Stimulated activated naive CD8-positive, alpha-beta T cell treated with anti-CD3 and anti-CD28 coated beads, Interleukin-15, amount 100 ng/mL, for 72 hours (primary cell): ENCODE data around the gene SUMO4.
A peak's percentile ranks its signal among the peaks of the same experiment; 100 is the strongest.
"Not testable (repeated sequence)": the region's sequence is repeated elsewhere in the genome, so short reads cannot be mapped to it uniquely, and the experiment has no call there.

ENCODE experiments used
- ATAC-seq: fragments of 150-1000 bp; cut with Tn5 transposase; 2 replicates; pipeline ENCODE4 v1.10.0; 2021; ENCODE audit warnings: mild to moderate bottlenecking, moderate library complexity
- DNase-seq, 2 donors: peaks; one replicate each; pipeline ENCODE4 v3.0.0; 2021 to 2022
- H3K27ac Mint-ChIP-seq, 2 donors: one replicate each; pipeline ENCODE4 v1.8.0; 2022; ENCODE audit warnings: mild to moderate bottlenecking in 2 of 2, mixed read lengths in 2 of 2, moderate library complexity in 2 of 2
- H3K27me3 Mint-ChIP-seq: one replicate; pipeline ENCODE4 v1.8.0; 2022; ENCODE audit warnings: mixed read lengths
- H3K4me1 Mint-ChIP-seq: one replicate; pipeline ENCODE4 v1.8.0; 2022; ENCODE audit warnings: mild to moderate bottlenecking, mixed read lengths
- H3K4me3 Mint-ChIP-seq, 2 donors: one replicate each; pipeline ENCODE4 v1.8.0; 2022; ENCODE audit warnings: mild to moderate bottlenecking in 2 of 2, mixed read lengths in 2 of 2, moderate library complexity in 1 of 2
- H3K9me3 Mint-ChIP-seq, 2 donors: one replicate each; pipeline ENCODE4 v1.8.0; 2022; ENCODE audit warnings: mixed read lengths in 2 of 2

SUMO4 gene

GRCh38 chr6:149436647-149437046 is 36.6 kb downstream of the SUMO4 start:
- ATAC-seq (no peak), DNase-seq (no peak)
- H3K27ac Mint-ChIP-seq, result no peak overlapping the region
- no peaks in the 10 kb centered on the region for H3K9me3 Mint-ChIP-seq
- no peak overlapping the region for H3K4me3 Mint-ChIP-seq
- no peaks in the 10 kb centered on the region for H3K27me3 Mint-ChIP-seq
- peaks cover 28% of the 10 kb centered on the region for H3K4me1 Mint-ChIP-seq

GRCh38 chr6:149437212-149437611 is 37.1 kb downstream of the SUMO4 start:
- peaks cover 22% of the 10 kb centered on the region for H3K4me1 Mint-ChIP-seq
- no peaks in the 10 kb centered on the region for H3K27me3 Mint-ChIP-seq
- no peak overlapping the region for H3K27ac Mint-ChIP-seq
- ATAC-seq (peak; percentile 63), DNase-seq (no peak)
- H3K4me3 Mint-ChIP-seq, result no peak overlapping the region
- no peaks in the 10 kb centered on the region for H3K9me3 Mint-ChIP-seq

- DNase-seq (no peak), ATAC-seq (peak; percentile 65)
- Mint-ChIP-seq H3K4me3 (no peak overlapping the region), H3K27ac (no peak overlapping the region), H3K9me3 (no peaks in the 10 kb centered on the region), H3K4me1 (peaks cover 29% of the 10 kb centered on the region), H3K27me3 (no peaks in the 10 kb centered on the region)
Observed at GRCh38 chr6:149438855-149439254, 38.8 kb downstream of the SUMO4 start.

DNA sequence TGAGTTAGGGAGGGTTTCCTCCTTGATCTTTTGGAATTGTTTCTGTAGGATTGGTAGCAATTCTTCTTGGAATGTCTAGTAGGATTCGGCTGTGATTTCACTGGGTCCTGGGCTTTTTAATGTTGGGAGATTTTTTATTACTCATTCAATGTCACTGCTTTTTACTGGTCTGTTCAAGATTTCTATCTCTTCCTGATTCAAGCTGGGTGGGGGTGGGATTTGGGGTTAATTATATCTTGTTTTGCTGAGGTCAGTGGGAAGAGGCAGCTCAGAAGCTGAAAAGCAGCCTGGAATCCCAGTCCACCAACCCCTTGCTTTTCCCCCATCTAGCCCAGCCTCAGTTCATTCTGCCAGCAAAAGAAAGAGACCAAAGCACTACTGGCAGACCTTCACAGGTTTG is 39.6 kb downstream of the SUMO4 start:
- H3K9me3 Mint-ChIP-seq, result no peaks in the 10 kb centered on the region
- H3K4me3 Mint-ChIP-seq, result no peak overlapping the region
- no peaks in the 10 kb centered on the region for H3K27me3 Mint-ChIP-seq
- H3K27ac Mint-ChIP-seq, result peak overlapping the region; percentile 48 to 55
- no peak for DNase-seq
- ATAC-seq, result no peak
- peaks cover 29% of the 10 kb centered on the region for H3K4me1 Mint-ChIP-seq

GRCh38 chr6:149440735-149441671 is 40.9 kb downstream of the SUMO4 start:
- peaks cover 40% of the 10 kb centered on the region for H3K4me1 Mint-ChIP-seq

DNA sequence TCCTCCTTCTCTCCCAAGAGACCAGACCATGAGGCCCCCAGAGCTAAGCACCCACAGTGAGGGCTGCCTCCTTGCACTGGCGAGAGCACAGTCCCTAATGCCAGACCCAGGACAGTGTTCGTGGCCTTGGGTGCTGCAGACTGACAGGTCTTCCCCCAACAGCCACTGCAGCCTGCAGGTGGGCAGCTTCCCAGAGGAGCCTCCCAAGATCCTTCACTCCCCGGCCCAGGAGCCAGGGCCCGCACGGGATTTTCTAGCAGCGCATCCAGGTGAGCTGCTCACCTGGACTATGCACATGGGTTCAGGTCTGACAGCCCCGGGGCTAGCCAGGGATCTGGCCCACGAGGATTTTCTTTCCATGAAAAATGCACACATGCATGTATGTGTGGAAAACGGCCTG is 41.7 kb downstream of the SUMO4 start:
- no peaks in the 10 kb centered on the region for H3K27me3 Mint-ChIP-seq
- H3K4me1 Mint-ChIP-seq, result peaks cover 48% of the 10 kb centered on the region
- DNase-seq (no peak), ATAC-seq (no peak)
- H3K9me3 Mint-ChIP-seq, result no peaks in the 10 kb centered on the region
- H3K4me3 Mint-ChIP-seq, result no peak overlapping the region
- peak overlapping the region in 1 of 2 donors; percentile 81 for H3K27ac Mint-ChIP-seq

More at GRCh38 chr6:149440735-149441671, 40.9 kb downstream of the SUMO4 start:
- Mint-ChIP-seq H3K4me3 (no peak overlapping the region), H3K27ac (peak overlapping the region in 1 of 2 donors; percentile 81), H3K9me3 (no peaks in the 10 kb centered on the region), H3K27me3 (no peaks in the 10 kb centered on the region)
- ATAC-seq (no peak), DNase-seq (no peak)

GRCh38 chr6:149443411-149444181 is 43.5 kb downstream of the SUMO4 start:
- H3K9me3 Mint-ChIP-seq, result no peaks in the 10 kb centered on the region
- H3K4me1 Mint-ChIP-seq, result peaks cover 44% of the 10 kb centered on the region
- ATAC-seq, result peak; percentile 34
- H3K4me3 Mint-ChIP-seq, result no peak overlapping the region
- peak overlapping the region in 1 of 2 donors; percentile 35 for H3K27ac Mint-ChIP-seq
- DNase-seq, result no peak
- no peaks in the 10 kb centered on the region for H3K27me3 Mint-ChIP-seq

DNA sequence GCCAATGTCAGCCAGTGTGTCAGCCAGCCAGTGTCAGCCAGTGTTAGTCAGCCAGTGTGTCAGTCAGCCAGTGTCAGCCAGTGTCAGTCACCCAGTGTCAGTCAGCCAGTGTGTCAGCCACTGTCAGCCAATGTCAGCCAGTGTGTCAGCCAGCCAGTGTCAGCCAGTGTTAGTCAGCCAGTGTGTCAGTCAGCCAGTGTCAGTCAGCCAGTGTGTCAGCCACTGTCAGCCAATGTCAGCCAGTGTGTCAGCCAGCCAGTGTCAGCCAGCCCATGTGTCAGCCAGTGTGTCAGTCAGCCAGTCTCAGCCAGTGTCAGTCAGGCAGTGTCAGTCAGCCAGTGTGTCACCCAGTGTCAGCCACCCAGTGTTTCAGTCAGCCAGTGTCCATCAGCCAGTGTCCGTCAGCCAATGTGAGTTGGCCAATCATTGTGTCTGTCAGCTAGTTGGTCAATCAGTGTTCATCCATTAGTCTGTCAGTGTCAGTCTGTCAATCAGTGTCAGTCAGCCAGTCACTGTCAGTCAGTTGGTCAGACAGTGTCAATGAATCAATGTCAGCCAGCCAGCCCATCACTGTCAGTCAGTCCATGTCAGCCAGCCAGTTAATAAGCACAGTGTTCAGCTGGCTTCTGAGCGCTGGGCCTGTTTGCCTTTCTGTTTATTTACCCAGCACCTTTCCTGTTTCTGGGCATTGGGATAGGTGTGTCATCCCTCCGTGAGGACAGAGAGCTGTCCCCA is 44.5 kb downstream of the SUMO4 start:
- Mint-ChIP-seq H3K4me1 (peaks cover 39% of the 10 kb centered on the region), H3K27ac (peak overlapping the region in 1 of 2 donors; percentile 45)
- not testable (repeated sequence) for DNase-seq, H3K4me3 Mint-ChIP-seq, H3K9me3 Mint-ChIP-seq, H3K27me3 Mint-ChIP-seq
- ATAC-seq, result peak; percentile 19

DNA sequence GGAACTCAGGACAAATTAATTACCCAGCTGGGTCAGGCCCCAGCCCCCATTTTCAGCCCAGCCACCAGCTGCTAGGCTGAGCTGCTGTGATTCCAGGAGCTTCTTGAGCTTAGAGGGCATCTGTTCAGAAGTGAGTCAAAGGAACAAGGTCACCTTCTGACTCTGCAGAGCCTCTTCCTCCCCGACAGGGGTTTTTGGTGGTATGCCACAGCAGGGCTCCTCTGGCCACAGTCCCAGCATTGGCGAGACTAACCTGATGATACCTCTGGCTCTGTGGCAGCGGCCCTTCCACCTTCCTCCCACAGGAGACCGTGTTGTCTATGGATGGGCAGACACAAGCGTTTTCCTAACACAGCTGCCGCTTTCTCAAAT is 45.0 kb downstream of the SUMO4 start:
- ATAC-seq, result peak; percentile 86
- Mint-ChIP-seq H3K27me3 (no peaks in the 10 kb centered on the region), H3K9me3 (no peaks in the 10 kb centered on the region), H3K4me1 (peaks cover 36% of the 10 kb centered on the region), H3K4me3 (no peak overlapping the region), H3K27ac (peak overlapping the region in 1 of 2 donors; percentile 45)
- peak; percentile 45 to 73 for DNase-seq

DNA sequence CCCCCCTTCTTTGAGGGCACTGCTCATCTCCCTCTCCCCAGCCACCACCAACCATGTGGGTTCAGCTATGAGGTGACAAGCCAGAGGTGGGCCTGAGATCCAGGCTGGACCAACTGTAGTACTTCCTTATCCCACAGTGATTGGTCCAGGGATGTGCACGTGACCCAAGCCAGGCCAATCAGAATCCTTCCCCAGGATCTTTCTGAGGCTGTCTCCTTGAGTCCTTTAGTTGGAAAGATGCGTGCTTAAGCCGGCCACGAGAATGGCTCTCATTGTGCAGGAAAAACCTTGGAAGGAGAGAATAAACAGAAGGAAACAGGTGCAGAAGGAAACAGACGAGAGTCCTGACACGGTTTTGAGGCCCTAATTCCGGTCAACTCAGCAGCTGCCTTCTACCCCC is 45.5 kb downstream of the SUMO4 start:
- Mint-ChIP-seq H3K27me3 (no peaks in the 10 kb centered on the region), H3K9me3 (no peaks in the 10 kb centered on the region), H3K4me3 (no peak overlapping the region), H3K27ac (peak overlapping the region in 1 of 2 donors; percentile 53), H3K4me1 (peaks cover 39% of the 10 kb centered on the region)
- peak; percentile 52 for ATAC-seq
- DNase-seq, result no peak

DNA sequence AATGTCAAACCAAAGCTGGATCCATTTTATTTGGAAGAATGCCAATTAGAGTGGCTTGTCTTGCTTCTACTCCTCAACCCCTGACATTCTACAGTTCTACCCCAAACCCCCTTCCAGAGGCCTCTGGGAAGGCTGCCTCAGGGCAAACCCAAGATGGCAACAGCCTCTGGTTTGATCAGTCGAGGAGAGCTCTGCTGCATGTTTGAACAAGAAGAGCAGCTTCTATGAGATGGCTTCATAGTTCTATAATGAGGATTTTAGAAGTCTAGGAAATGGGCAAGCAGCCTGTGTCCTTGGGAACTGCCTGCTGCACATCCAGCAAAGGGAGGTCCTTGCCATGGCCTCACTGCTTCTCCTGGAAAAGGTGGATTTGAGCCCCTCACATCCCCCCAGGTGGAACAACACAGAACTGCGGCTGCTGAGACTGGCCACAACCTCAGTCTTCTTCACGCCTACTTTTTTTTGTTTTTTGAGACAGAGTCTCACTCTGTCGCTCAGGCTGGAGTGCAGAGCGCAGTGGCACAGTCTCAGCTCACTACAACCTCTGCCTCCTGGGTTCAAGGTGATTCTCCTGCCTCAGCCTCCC is 46.8 kb downstream of the SUMO4 start:
- ATAC-seq (no peak), DNase-seq (no peak)
- Mint-ChIP-seq H3K27ac (peak overlapping the region in 1 of 2 donors; percentile 77), H3K4me1 (peaks cover 46% of the 10 kb centered on the region), H3K4me3 (no peak overlapping the region), H3K27me3 (no peaks in the 10 kb centered on the region), H3K9me3 (no peaks in the 10 kb centered on the region)

DNA sequence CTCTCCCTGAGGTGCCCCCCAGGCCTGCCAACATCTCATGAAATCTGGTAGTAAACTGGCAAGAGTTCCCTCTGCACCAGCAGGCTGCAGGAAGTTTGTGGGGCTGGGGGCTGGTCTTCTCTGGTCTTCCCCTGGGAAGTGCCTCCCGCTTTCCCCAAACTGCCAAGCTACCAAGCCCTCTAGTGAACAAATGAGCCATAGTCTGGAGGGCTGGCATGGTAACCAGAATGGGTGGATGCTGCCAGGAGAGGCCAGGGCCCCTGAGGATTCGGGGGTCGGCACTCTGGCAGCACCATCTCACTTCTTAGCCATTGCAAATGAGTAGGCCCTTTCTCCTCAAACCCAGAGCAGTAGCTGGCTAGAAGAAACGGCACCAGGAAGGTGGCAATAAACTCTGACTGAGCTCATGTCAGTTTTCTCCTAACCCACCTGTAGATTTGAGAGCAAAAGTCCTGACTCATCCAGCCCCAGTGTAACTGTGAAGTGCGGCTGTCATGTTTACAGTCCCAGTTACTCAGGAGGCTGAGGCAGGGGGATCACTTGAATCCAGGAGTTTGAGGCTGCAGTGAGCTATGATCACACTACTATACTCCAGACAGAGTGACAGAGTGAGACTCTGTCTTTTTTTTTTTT is 48.9 kb downstream of the SUMO4 start:
- no peak for DNase-seq
- no peak for ATAC-seq
- no peak overlapping the region for H3K4me3 Mint-ChIP-seq
- H3K27me3 Mint-ChIP-seq, result no peaks in the 10 kb centered on the region
- H3K9me3 Mint-ChIP-seq, result no peaks in the 10 kb centered on the region
- H3K27ac Mint-ChIP-seq, result no peak overlapping the region
- peaks cover 52% of the 10 kb centered on the region for H3K4me1 Mint-ChIP-seq

GRCh38 chr6:149449831-149450678 is 50.0 kb downstream of the SUMO4 start:
- no peak for ATAC-seq
- no peaks in the 10 kb centered on the region for H3K27me3 Mint-ChIP-seq
- no peak for DNase-seq
- no peak overlapping the region for H3K27ac Mint-ChIP-seq
- H3K4me1 Mint-ChIP-seq, result peaks cover 53% of the 10 kb centered on the region
- peak overlapping the region in 1 of 2 donors; percentile 46 for H3K4me3 Mint-ChIP-seq
- no peaks in the 10 kb centered on the region for H3K9me3 Mint-ChIP-seq
